SK-N-SH treated with all-trans-retinoic acid at 6 μM for 48 hours (cell line): ENCODE measurements around the gene KLHL17.

Experiments
- ESRRG ChIP-seq: fragments of 250-450 bp; sonication (Bioruptor Pico); IDR thresholded peaks from 2 replicates; pipeline ENCODE4 v1.6.1; 2021; ENCODE audit warnings: mild to moderate bottlenecking
- ISL1 ChIP-seq: fragments of 250-450 bp; sonication (Bioruptor Pico); IDR thresholded peaks from 2 replicates; pipeline ENCODE4 v2.1.2; 2022; ENCODE audit warnings: mild to moderate bottlenecking, moderate library complexity
- OSR1 ChIP-seq: fragments of 250-450 bp; sonication (Bioruptor Pico); IDR thresholded peaks from 2 replicates; pipeline ENCODE4 v1.8.0; 2022; ENCODE audit warnings: moderate library complexity, mild to moderate bottlenecking, inconsistent platforms
- POU6F1 ChIP-seq: fragments of 250-450 bp; sonication (Bioruptor Pico); IDR thresholded peaks from 2 replicates; pipeline ENCODE4 v1.8.0; 2021; ENCODE audit warnings: low read depth, mild to moderate bottlenecking, moderate library complexity, borderline replicate concordance
- ZFP3 ChIP-seq: fragments of 250-450 bp; sonication (Bioruptor Pico); IDR thresholded peaks from 2 replicates; pipeline ENCODE4 v1.5.0; 2020; ENCODE audit warnings: mild to moderate bottlenecking, moderate library complexity
- ZNF70 ChIP-seq: fragments of 450-650 bp; formaldehyde crosslinking; IDR thresholded peaks from 2 replicates; pipeline ENCODE4 v1.5.0; 2020; ENCODE audit warnings: mild to moderate bottlenecking, moderate library complexity

GRCh38 chr1:975896-976683, 15.7 kb downstream of the KLHL17 start:
- TF ChIP-seq POU6F1 (CRISPR knock-in tag), result no peak
- TF ChIP-seq ESRRG, result no peak
- no peak for TF ChIP-seq ZNF70
- TF ChIP-seq ISL1 (CRISPR knock-in tag), result no peak
- 0 out of 2 replicates have a peak, but pooled peaks have one; percentile 18 for TF ChIP-seq ZFP3 (CRISPR knock-in tag)
- TF ChIP-seq OSR1 (CRISPR knock-in tag), result no peak
